ENCODE results near the gene MOGAT1. TPM values are rescaled to one million over a fixed set of nuclear protein-coding genes. Genes with fewer than 3 reads are reported as not detected.

The MOGAT1 gene
- total and polyA plus RNA-seq, 2 of the 13 experiments (the other 11 are each of a cell fraction or from before 2014, with no cell fraction given), result 0.98 to 4.3 TPM

DNA sequence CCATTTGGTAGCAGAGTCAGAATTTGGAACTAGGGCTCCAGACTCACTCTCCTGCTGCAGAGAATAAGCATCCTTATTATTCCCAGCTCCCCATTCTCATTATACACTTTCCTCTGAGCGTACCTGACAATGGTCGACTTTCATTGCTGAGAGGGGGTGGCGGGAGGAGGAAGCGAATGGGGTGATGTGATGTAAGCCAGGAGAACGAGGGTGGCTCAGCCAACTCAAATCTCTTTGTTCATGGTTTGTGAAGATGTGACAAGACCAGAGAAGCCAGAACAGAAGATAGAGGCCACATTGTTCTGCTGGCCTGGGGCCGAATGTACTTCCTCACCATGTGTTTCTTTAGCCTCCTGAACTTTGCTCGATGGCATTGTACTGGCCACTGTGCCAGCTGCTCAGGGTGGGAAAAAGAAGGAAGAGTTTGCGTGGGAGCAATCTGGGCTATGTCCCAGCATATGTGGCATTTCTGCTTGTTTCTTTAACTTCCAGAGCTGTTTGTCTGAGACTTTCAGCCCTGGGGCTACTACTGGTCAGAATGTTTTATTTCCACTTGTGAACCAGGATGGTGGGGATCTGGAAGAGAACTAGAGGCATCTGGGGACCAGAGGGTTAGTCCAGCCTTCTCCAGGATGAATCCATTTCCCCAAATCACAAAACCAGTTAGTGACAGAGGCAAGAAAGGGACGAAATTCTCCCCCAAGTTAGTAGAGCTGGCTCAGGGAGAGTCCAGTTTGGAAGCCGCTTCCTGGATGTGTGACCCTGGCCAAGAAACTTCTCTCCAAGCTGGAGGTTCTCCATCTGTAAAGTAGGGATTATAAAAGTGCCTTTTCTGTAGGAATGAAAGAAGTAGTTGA lies 62.6 kb downstream of the MOGAT1 start (continued):
- TF ChIP-seq, protein P1, sequence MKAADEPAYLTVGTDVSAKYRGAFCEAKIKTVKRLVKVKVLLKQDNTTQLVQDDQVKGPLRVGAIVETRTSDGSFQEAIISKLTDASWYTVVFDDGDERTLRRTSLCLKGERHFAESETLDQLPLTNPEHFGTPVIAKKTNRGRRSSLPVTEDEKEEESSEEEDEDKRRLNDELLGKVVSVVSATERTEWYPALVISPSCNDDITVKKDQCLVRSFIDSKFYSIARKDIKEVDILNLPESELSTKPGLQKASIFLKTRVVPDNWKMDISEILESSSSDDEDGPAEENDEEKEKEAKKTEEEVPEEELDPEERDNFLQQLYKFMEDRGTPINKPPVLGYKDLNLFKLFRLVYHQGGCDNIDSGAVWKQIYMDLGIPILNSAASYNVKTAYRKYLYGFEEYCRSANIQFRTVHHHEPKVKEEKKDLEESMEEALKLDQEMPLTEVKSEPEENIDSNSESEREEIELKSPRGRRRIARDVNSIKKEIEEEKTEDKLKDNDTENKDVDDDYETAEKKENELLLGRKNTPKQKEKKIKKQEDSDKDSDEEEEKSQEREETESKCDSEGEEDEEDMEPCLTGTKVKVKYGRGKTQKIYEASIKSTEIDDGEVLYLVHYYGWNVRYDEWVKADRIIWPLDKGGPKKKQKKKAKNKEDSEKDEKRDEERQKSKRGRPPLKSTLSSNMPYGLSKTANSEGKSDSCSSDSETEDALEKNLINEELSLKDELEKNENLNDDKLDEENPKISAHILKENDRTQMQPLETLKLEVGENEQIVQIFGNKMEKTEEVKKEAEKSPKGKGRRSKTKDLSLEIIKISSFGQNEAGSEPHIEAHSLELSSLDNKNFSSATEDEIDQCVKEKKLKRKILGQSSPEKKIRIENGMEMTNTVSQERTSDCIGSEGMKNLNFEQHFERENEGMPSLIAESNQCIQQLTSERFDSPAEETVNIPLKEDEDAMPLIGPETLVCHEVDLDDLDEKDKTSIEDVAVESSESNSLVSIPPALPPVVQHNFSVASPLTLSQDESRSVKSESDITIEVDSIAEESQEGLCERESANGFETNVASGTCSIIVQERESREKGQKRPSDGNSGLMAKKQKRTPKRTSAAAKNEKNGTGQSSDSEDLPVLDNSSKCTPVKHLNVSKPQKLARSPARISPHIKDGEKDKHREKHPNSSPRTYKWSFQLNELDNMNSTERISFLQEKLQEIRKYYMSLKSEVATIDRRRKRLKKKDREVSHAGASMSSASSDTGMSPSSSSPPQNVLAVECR (CRISPR knock-in tag; IDR thresholded peaks at IDR 0.05; ENCODE audit: borderline replicate concordance), result peak; percentile 56; the same call in 1 of the 2 replicates
- TF ChIP-seq GLI4 (CRISPR knock-in tag; IDR thresholded peaks at IDR 0.05; ENCODE audit: borderline replicate concordance), result no peak; the same call in 1 of the 2 replicates
- TF ChIP-seq ZNF567 (CRISPR knock-in tag; IDR thresholded peaks at IDR 0.05; ENCODE audit: borderline replicate concordance), result no peak
- TF ChIP-seq ZNF253 (CRISPR knock-in tag; IDR thresholded peaks at IDR 0.05; ENCODE audit: borderline replicate concordance), result no peak
- no peak for TF ChIP-seq SRSF1 (optimal IDR thresholded peaks at IDR 0.05; ENCODE audit: low read depth, low read length)
- TF ChIP-seq AFF4 (CRISPR knock-in tag; IDR thresholded peaks at IDR 0.05), result peak; percentile 69; the same call in 1 of the 2 replicates
- 0 out of 2 replicates have a peak, but pooled peaks have one; percentile 35 for TF ChIP-seq RELA (CRISPR knock-in tag; IDR thresholded peaks at IDR 0.05)
- TF ChIP-seq GATAD2A (CRISPR knock-in tag; IDR thresholded peaks at IDR 0.05), result peak; percentile 93
- peak; percentile 95 for TF ChIP-seq ARID5B (CRISPR knock-in tag; IDR thresholded peaks at IDR 0.05)
- no peak for TF ChIP-seq KAT2B (IDR thresholded peaks at IDR 0.05; ENCODE audit: borderline replicate concordance, low read depth, low read length)
- peak; percentile 79 for TF ChIP-seq TARDBP (CRISPR knock-in tag; IDR thresholded peaks at IDR 0.05)
- TF ChIP-seq TMF1 (CRISPR knock-in tag; IDR thresholded peaks at IDR 0.05; ENCODE audit: low read depth), result no peak
- TF ChIP-seq ZBTB44 (CRISPR knock-in tag; IDR thresholded peaks at IDR 0.05), result 0 out of 2 replicates have a peak, but pooled peaks have one; percentile 82
- TF ChIP-seq ZNF816 (CRISPR knock-in tag; IDR thresholded peaks at IDR 0.05; ENCODE audit: borderline replicate concordance), result peak; percentile 21; the same call in 1 of the 2 replicates

All from HepG2 (cell line).